ENCODE results near the gene THSD7B.

- no peak for TF ChIP-seq CTCF (IDR thresholded peaks at IDR 0.05)
- no peak for TF ChIP-seq POLR2A (IDR thresholded peaks at IDR 0.05)
- TF ChIP-seq POLR2AphosphoS5 (IDR thresholded peaks at IDR 0.05): no peak
- TF ChIP-seq EP300 (IDR thresholded peaks at IDR 0.05; ENCODE audit: low read depth): no peak
Measured at GRCh38 chr2:137250401-137250800, 485.1 kb downstream of the THSD7B start.
